Stimulated activated CD4-positive, alpha-beta T cell treated with anti-CD3 and anti-CD28 coated beads, TNF-alpha, amount 100 ng/mL, for 4 hours (primary cell): ENCODE measurements around the gene TNKS2.
"Not testable (repeated sequence)": the region's sequence is repeated elsewhere in the genome, so short reads cannot be mapped to it uniquely, and the experiment has no call there.

Source experiments
- DNase-seq, 3 experiments: peaks; one replicate each; pipeline ENCODE4 v3.0.0-alpha.2; 2020; ENCODE audit warnings: low read depth in 3 of 3

TNKS2 gene

DNA sequence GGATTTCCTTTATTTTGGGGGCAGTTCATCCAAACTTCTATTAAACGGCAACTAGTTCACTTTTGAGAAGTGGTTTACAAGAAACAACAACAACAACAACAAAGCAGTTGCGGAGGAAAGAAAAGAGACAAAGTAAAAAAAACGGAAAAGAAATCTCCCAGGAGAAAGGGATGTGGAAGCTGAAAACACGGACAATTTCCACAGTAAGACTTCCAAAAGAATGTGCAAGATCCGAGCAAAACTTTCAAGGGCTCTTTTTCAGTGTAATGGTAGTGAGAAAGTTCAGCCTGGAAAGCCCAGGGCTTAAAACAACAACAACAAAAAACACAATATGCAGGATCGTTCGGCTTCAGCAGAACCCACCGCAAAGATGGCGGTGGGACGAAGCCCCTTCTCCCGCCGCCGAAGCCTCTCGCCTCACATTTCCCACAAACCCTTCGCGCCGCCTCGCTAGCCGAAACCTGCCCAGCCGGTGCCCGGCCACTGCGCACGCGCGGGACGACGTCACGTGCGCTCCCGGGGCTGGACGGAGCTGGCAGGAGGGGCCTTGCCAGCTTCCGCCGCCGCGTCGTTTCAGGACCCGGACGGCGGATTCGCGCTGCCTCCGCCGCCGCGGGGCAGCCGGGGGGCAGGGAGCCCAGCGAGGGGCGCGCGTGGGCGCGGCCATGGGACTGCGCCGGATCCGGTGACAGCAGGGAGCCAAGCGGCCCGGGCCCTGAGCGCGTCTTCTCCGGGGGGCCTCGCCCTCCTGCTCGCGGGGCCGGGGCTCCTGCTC lies at the start of gene TNKS2:
TSS of gene TNKS2 (plus strand) at position 553 of the 775 bp plus-strand sequence. CDS start 265 bp downstream, outside the sequence.
- peak; percentile 83 to 87 (median 84) for DNase-seq

DNA sequence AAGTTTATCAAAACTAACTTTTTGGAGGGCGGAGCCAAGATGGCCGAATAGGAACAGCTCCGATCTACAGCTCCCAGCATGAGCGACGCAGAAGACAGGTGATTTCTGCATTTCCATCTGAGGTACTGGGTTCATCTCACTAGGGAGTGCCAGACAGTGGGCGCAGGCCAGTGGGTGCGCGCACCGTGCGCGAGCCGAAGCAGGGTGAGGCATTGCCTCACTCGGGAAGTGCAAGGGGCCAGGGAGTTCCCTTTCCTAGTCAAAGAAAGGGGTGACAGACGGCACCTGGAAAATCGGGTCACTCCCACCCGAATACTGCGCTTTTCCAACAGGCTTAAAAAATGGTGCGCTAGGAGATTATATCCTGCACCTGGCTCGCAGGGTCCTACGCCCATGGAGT lies 48.6 kb upstream of the TNKS2 start:
- not testable (repeated sequence) for DNase-seq

DNA sequence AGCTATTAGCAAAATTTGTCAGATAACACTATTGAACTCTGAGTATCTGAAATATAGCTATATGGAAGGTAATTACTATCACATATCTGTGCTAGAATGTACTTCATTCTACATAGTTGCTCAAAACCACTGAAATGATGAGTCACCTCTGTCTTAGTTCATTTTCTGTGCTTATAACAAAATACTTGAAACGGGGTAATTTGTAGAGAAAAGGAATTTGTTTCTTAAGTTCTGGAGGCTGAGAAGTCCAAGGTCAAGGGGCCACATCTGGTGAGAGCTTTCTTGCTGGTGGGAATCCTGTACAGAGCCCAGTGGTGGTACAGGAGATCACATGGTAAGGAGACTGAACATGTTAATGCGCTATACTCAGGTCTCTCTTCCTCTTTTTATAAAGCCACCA lies 41.9 kb upstream of the TNKS2 start:
- no peak for DNase-seq

DNA sequence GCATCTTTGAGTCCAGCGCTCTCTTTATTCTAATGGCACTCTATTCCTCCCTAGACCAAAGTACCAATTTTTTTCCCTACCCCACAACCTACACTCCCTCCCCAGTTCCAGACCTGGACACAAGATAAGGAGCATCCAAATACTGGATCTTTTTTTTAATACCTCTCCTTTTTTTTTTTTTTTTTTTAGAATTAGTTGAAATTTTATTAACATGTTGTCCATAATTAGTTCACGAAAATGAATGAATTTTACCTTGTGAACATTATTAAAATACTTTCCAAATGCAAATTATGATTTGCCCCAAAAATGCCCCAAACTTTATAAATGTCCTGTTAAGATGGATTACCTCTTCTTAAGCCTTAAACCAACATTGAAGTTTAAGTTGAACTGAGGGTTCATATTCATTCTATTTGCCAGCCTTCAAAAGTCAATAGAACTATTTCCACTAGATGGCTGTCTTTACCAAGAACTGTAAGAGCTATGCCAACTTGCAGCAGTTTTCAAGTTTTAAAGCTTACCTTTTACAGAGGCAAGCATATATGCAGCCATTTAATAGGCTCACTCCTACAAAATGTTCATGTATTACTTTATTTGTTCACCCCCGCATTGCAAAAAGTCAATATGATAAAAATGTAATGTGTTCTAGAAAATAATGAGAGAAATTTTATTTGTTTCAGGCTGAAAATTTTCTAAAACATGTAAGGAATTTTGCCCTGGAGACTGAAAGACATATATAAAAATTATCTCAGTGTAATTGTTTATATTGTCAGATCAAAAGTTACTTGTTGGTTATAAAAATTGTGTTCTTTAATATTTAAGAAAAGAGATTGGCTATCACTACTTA lies 39.7 kb upstream of the TNKS2 start:
- no peak for DNase-seq

DNA sequence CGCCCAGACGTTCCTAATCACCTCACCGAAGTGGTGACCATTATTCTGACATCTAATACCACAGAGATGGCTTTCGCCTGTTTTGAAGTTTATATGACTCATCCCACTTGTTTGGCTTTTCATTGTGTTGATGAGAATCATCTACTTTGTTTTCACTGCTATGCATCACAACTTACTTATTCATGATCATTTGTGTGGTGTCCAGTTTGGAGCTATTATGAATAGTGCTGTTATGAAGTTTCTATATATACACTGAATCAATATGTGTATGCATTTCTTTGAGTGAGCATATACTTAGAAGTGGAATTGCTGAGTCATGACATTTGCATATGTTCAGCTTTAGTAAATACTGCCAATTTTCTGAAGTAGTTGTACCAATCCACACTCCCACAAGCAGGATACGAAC lies 38.6 kb upstream of the TNKS2 start:
- no peak for DNase-seq

DNA sequence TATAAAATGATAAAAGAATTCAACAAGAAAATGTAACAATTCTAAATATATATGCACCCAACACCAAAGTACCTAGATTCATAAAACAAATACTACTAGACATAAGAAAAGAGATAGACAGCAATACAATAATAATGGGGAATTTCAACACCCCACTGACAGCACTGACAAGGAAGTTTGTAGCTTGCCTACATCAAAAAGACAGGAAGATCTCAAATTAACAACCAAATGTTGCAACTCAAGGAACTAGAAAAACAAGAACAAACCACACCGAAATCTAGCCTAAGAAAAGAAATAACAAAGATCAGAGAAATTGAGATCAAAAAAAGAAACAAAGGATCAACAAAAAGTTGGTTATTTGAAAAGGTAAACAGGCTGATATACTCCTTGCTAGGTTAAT lies 36.5 kb upstream of the TNKS2 start:
- DNase-seq = no peak

DNA sequence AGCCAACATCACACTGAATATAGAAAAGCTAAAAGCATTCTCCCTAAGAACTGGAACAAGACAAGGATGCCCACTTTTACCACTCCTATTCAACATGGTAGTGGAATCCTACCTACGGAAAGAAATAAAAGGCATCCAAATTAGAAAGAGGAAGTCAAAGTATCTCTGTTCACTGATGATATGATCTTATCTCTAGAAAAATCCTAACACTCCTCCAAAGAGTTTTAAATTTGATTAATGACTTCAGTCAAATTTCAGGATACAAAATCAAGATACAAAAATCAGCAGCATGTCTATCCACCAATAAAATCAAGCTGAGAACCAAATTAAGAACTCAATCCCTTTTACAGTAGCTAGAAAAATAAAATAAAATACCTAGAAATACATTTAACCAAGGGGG lies 35.3 kb upstream of the TNKS2 start:
- DNase-seq = no peak

DNA sequence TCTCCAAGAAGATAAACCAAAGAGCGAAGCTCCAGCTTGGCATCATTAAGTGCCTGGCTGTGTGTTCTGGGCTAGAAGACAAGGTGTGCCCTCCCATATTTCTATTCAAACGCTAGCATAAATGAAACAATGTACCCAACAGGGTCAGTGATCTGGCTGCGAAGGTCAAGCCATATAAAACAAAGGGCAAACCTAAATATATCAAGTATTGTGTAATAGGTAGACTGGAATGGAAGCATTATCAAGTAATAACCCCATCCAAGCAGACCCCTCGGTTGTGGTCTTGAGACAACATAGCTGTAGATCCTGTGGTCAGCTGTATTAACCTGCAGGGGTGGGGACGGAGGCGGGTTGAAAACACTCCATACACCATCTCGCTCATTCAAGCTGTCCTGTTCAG lies 31.6 kb upstream of the TNKS2 start:
- DNase-seq = no peak

DNA sequence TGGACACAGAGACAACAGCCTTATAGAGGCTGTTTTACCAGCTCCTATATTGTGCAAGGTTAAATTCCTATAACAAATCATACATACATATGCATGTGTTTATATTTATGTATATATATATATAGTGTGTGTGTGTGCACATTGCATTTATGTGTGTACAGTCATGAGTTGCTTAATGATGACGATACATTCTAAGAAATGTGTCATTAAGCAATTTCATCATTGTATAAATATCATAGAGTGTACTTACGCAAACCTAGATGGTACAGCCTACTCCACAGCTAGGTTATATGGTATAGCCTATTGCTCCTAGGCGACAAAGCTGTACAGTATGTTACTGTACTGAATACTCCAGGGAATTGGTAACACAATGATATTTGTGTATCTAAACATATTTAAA lies 30.1 kb upstream of the TNKS2 start:
- DNase-seq = no peak

DNA sequence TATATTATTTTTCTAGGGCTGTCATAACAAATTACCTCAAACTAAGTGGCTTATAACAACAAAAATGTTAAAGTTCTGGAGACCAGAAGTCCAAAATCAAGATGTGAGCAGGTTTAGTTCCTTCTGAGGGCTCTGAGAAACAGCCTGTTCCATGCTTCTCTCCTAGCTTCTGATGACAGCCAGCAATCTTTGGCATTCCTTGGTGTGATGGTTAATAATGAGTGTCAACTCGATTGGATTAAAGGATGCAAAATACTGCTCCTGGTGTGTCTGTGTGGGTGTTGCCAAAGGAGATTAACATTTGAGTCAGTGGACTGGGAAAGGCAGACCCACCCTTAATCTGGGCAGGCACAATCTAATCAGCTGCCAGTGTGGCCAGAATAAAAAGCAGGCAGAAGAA lies 26.3 kb upstream of the TNKS2 start:
- DNase-seq = no peak

DNA sequence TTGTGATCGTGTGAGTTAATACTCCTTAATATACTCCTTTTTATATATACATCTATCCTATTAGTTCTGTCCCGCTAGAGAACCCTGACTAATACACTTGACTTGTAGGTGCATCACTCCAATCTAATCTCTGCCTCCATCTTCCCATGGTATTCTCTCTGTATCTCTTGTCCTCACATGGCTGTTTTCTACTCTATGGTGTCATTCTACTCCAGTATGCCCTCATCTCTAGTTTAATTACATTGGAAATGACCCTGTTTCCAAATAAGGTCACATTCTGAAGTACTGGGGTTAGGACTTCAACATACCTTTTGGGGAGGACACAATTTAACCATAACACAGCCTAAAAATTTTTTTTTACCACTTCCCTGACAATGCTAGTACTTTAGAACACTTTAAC lies 25.8 kb upstream of the TNKS2 start:
- DNase-seq = no peak

DNA sequence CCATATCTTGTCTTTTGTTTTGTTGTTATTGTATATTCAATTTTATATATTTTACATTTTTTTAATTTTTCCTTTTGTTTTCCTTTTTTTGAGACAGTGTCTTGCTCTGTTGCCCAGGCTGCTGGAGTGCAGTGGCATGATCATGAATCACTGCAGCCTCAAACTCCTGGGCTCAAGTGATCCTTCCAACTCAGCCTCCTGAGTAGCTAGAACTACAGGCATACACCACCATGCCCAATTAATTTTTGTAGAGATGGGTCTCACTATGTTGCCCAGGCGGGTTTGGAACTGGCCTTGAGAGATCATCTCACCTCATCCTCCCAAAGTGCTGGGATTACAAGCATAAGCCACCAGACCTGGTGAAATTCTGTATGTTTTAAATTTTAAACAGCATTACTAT lies 25.4 kb upstream of the TNKS2 start:
- no peak for DNase-seq

DNA sequence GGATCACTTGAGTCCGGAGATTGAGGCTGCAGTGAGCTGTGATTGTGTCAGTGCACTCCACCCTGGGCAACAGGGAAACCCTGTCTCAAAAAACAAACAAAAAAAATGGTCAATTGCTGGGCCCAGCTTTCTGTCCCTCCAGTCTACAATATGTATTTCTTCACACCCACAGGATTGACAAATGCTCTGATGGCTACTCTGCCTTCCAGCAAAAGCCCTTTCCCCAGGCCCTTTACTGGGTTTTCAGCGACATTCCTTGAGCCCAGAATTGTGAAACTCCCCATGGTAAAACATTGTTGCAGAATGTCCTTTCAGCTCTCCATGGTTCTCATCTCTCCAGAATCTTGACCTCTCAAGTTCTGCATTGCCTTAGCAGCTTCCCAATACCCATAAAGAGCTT lies 23.7 kb upstream of the TNKS2 start:
- no peak for DNase-seq

DNA sequence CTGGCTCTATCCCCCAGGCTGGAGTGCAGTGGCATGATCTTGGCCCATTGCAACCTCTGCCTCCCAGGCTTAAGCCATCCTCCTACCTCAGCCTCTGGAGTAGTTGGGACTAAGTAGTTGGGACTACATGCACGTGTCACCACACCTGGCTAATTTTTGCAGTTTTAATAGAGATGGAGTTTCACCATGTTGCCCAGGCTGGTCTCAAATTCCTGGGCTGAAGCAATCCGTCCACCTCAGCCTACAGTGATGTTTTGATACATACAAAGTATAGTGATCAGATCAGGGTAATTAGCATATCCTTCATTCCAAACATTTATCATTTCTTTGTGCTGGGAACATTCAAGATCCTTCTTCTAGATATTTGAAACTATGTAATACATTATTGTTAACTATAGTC lies 22.5 kb upstream of the TNKS2 start:
- no peak for DNase-seq

DNA sequence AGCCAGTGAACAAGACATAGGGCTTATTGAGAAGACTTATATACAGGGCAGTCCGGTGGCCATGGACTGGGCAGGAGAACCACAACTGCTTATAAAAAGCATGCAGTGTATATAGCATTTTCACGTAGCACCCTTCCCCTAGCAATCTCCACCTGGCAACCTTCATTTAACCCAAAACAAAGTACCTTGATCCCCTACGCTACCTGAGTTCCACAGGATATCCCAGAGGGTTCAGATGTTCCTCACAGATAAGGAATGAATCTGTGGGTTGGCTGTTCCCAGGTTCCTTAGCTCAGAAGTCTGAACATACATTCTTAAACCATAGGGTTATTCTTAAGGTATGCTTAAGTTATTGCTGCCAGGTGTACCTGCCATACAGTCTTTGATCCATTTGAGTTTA lies 22.0 kb upstream of the TNKS2 start:
- no peak for DNase-seq

DNA sequence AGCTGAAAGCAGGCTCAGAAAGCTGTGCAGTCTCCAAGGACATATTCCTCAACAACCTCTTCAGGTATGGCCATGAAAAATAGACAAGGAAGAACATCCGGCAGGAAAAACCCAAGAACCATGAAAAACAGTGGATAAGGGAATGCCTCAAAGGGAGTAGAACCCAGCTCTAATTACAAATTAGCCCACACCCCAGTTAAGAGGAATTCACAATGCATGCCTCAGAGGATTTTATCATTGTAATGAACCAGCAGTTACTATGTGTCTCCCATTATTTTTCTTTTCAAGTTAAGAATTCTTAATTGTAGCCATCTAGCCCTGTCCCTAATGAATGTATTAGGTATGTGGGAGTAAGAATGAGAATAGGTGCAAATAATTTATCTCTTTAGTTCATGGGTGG lies 19.7 kb upstream of the TNKS2 start:
- DNase-seq = no peak

DNA sequence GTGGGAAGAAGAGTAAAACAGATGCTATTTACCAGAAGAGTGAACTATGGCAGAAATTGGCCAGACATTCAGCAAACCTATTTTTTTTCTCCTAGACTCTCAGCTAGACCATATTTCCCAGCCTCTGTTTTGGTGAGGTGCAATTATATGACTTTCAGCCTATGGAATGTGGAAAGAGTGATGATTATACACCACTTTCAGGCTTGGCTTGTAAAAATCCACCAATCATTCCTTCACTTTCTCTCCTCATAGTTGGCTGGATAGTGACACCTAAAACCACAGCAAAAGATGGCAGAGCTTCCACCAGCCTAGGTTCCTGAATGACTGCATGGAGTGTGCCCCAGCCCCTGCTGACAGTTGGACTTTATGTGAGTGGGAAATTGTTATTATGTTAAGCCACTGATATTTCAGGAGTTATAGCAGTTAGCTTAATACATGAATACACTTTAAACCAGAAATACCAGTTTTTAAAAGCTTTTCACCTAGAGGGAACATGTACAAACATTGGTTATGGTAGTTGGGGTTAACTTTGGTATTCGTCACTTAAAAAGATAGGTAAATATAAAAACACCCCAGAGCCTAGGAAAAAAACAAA lies 19.1 kb upstream of the TNKS2 start:
- no peak for DNase-seq

DNA sequence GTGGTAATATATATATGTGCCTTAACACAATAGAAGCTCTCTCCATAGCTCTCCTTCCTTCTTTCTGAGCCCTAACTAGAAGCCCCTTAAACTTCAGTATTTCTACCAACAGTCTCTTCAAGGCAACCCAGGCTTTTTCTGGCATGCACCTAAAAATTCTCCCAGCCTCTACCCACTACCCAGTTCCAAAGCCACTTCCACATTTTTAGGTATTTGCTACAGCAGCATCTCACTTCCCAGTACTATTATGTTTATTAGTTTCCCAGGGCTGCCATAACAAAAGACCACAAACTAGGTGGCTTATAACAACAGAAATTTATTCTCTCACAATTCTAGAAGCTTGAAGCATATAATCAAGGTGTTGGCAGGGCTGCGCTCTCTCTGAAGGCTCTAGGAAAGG lies 15.7 kb upstream of the TNKS2 start:
- no peak for DNase-seq

DNA sequence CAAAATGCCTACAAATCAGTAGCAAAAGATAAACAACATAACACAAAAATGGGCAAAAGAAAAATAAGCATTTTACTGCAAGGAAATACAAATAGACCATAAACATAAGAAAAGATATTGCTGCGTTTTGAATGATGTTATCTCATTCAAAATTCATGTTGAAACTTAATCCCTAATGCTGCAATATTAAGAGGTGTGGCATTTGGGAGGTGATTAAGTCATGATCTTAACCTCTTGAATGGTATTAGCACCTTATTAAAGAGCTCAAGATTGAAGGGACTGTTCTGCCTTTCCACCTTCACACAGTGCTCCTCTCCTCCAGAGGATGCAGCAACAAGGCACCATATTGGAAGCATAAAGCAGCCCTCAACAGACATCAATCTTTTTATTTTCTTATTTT lies 12.4 kb upstream of the TNKS2 start:
- DNase-seq = no peak

DNA sequence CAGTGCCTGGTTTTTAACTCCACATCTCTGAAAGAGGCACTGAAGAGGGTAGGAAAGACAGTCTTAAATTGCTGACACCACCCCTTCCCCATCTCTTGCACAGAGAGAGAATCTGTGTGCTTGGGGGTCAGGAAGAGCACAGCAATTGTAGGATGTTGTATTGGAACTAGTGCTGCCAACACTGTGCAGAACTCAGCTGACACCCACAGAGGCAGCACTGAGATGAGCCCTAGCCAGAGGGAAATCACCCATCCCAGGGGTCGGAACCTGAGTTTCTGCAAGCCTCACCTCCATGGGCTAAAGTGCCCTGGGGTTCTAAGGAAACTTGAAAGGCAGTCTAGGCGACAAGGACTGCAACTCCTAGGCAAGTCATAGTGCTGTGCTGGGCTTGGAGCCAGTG lies 11.0 kb upstream of the TNKS2 start:
- DNase-seq = no peak

DNA sequence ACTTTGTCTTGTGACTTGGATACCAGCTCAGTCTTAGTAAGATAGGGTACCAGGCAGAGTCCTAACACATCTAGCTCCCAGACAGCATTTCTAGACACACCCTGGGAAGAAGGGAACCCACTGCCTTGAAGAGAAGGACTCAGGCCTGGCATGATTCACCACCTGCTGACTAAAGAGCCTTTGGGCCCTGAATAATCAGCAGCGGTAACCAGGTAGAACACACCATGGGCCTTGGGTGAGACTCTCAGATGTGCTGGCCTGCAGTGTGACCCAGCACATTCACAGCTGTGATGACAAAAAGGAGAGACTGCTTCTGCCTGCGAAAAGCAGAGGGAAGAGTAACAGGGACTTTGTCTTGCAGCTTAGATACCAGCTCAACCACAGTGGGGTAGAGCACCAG lies 10.4 kb upstream of the TNKS2 start:
- DNase-seq = no peak

DNA sequence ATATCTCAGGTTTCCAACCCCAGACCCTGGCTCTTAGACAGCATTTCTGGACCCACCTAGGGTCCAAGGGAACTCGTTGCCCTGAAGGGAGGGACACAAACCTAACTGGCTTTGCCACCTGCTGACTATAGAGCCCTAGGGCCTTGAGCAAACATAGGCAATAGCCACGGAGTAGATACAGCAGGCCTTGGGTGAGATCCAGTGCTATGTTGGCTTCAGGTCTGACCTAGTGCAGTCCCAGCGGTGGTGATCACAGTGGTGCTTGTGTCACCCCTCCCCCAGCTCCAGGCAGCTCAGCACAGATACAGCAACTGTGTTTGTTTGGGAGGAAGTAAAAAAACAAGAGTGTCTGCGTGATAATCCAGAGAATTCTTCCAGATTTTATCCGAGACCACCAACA lies 9.7 kb upstream of the TNKS2 start:
- DNase-seq = no peak
